PC-9 (cell line): ENCODE results near the gene FNBP1L. TPM values are rescaled to one million over a fixed set of nuclear protein-coding genes. Genes with fewer than 3 reads are reported as not detected.

Source experiments
- BruUV-seq: library from RNA; stranded (reverse); fragments of 400-500 nt; replicated peaks from 2 replicates; lab custom pipeline; 2021; lab: Mats Ljungman, UMichigan
- CTCF ChIA-PET: fragments of 300-600 bp; sonication (Branson Sonifier 250); formaldehyde crosslinking; loops from one replicate; lab custom pipeline; 2022; ENCODE audit warnings: antibody characterized with exemption; lab: Charles Lee
- POLR2A ChIA-PET: fragments of 300-600 bp; sonication (Branson Sonifier 250); formaldehyde crosslinking; loops from one replicate; lab custom pipeline; 2022; ENCODE audit warnings: antibody characterized with exemption; ENCODE audit not compliant: unreplicated experiment; lab: Charles Lee
- DNase-seq, 2 experiments: peaks; one replicate each; pipeline versions ENCODE4 v3.0.0 to v3.0.0-alpha.2; 2015 to 2022; ENCODE audit warnings: mixed read lengths in 1 of 2
- H2AFZ ChIP-seq: fragments of 200-600 bp; sonication (generic); 2 replicates; pipeline ENCODE4 v1.8.1; 2017; ENCODE audit warnings: antibody characterized with exemption
- H3F3A ChIP-seq: fragments of 200-600 bp; sonication (generic); 2 replicates; pipeline ENCODE4 v1.8.1; 2017; ENCODE audit warnings: antibody characterized with exemption, mild to moderate bottlenecking, low read depth; ENCODE audit not compliant: insufficient read depth
- H3K27ac ChIP-seq: fragments of 200-600 bp; sonication (generic); 2 replicates; pipeline ENCODE4 v1.6.1; 2016; ENCODE audit warnings: mixed run types
- H3K27me3 ChIP-seq: fragments of 200-600 bp; sonication (generic); 2 replicates; pipeline ENCODE4 v1.6.1; 2016; ENCODE audit warnings: low read depth, mixed run types; ENCODE audit not compliant: insufficient read depth
- H3K36me3 ChIP-seq: fragments of 200-600 bp; sonication (generic); 2 replicates; pipeline ENCODE4 v1.6.1; 2016; ENCODE audit warnings: low read depth, mixed run types
- H3K4me1 ChIP-seq: fragments of 200-600 bp; sonication (generic); replicated peaks from 2 replicates; pipeline ENCODE4 v1.6.1; 2016; ENCODE audit warnings: mixed run types; ENCODE audit not compliant: insufficient read depth
- H3K4me2 ChIP-seq: fragments of 200-600 bp; sonication (generic); 2 replicates; pipeline ENCODE4 v1.6.1; 2017; ENCODE audit warnings: mixed run types
- H3K4me3 ChIP-seq: fragments of 200-600 bp; sonication (generic); 2 replicates; pipeline ENCODE4 v1.6.1; 2016; ENCODE audit warnings: mixed run types
- H3K79me2 ChIP-seq: fragments of 200-600 bp; sonication (generic); 2 replicates; pipeline ENCODE4 v1.6.1; 2017; ENCODE audit warnings: low read depth, mixed run types
- H3K9me2 ChIP-seq: fragments of 200-600 bp; sonication (generic); 2 replicates; pipeline ENCODE4 v1.8.1; 2017; ENCODE audit warnings: mild to moderate bottlenecking; ENCODE audit not compliant: insufficient read depth
- H3K9me3 ChIP-seq: fragments of 200-600 bp; sonication (generic); 2 replicates; pipeline ENCODE4 v1.8.1; 2016; ENCODE audit warnings: low read depth; ENCODE audit not compliant: insufficient read depth
- H4K20me1 ChIP-seq: fragments of 200-600 bp; sonication (generic); 2 replicates; pipeline ENCODE4 v1.8.1; 2017; ENCODE audit not compliant: insufficient read depth
- CTCF ChIP-seq: fragments of 200-600 bp; sonication (generic); conservative IDR thresholded peaks from 2 replicates; pipeline ENCODE4 v1.6.1; 2017; ENCODE audit warnings: mixed run types, antibody characterized with exemption, mild to moderate bottlenecking, moderate library complexity
- EZH2 ChIP-seq: fragments of 200-600 bp; sonication (generic); IDR thresholded peaks from 2 replicates; pipeline ENCODE4 v1.8.0; 2017; ENCODE audit warnings: antibody characterized with exemption, low read depth
- intact Hi-C: fragments of 100-400 bp; cut with micrococcal nuclease; formaldehyde crosslinking; loops from one replicate; pipeline ENCODE4 v1.10.0; 2022; ENCODE audit not compliant: unreplicated experiment
- total RNA-seq: library from RNA; stranded (reverse); gene quantifications from 2 replicates; pipeline ENCODE4 v1.2.3, GENCODE V29; 2021

FNBP1L gene
- total RNA-seq, 1 experiment from 2014 or later = 34.3 TPM

- intact Hi-C loops = no loop called here
- Histone ChIP-seq H3K4me2 (no peak overlapping the region), H3K9me2 (no peaks in the 10 kb centered on the region), H3K9me3 (no peaks in the 10 kb centered on the region), H3F3A (0 out of 2 replicates have a peak, but pooled peaks cover 4% of the 10 kb centered on the region), H3K4me1 (no peaks in the 10 kb centered on the region), H3K79me2 (no peaks in the 10 kb centered on the region), H3K4me3 (no peak overlapping the region), H2AFZ (no peak overlapping the region), H4K20me1 (no peaks in the 10 kb centered on the region), H3K27ac (no peak overlapping the region), H3K36me3 (no peaks in the 10 kb centered on the region), H3K27me3 (no peaks in the 10 kb centered on the region)
- TF ChIP-seq EZH2 = no peak
- no peak for TF ChIP-seq CTCF
- ChIA-PET CTCF (no interaction called here), POLR2A (no interaction called here)
- no peak for DNase-seq
- no TSS peak for BruUV-seq
Measured at GRCh38 chr1:93416183-93416582, 31.7 kb upstream of the FNBP1L start.

- Histone ChIP-seq H4K20me1 (no peaks in the 10 kb centered on the region), H3K9me3 (no peaks in the 10 kb centered on the region), H3K9me2 (no peaks in the 10 kb centered on the region), H3K4me3 (no peak overlapping the region), H3K4me2 (no peak overlapping the region), H3K27me3 (no peaks in the 10 kb centered on the region), H3K4me1 (no peaks in the 10 kb centered on the region), H3K36me3 (no peaks in the 10 kb centered on the region), H2AFZ (no peak overlapping the region), H3F3A (0 out of 2 replicates have a peak, but pooled peaks cover 4% of the 10 kb centered on the region), H3K79me2 (no peaks in the 10 kb centered on the region), H3K27ac (no peak overlapping the region)
- intact Hi-C loops = no loop called here
- POLR2A ChIA-PET = no interaction called here
- BruUV-seq = no TSS peak
- CTCF ChIA-PET = interaction anchor here (0.6 kb wide), 1 partner anchor 139 kb away, joined by 10 read pairs; no protein-coding TSS in a partner anchor
- TF ChIP-seq CTCF = no peak
- TF ChIP-seq EZH2 = no peak
- no peak for DNase-seq
Measured at GRCh38 chr1:93419344-93419743, 28.6 kb upstream of the FNBP1L start.

GRCh38 chr1:93420400-93420799 lies 27.5 kb upstream of the FNBP1L start:
- no peaks in the 10 kb centered on the region for H4K20me1 ChIP-seq
- no TSS peak for BruUV-seq
- no peaks in the 10 kb centered on the region for H3K9me2 ChIP-seq
- TF ChIP-seq EZH2 = no peak
- CTCF ChIA-PET = no interaction called here
- DNase-seq = no peak
- no peaks in the 10 kb centered on the region for H3K4me1 ChIP-seq
- 0 out of 2 replicates have a peak, but pooled peaks cover 4% of the 10 kb centered on the region for H3F3A ChIP-seq
- H2AFZ ChIP-seq = no peak overlapping the region
- H3K79me2 ChIP-seq = no peaks in the 10 kb centered on the region
- no peak overlapping the region for H3K27ac ChIP-seq
- POLR2A ChIA-PET = interaction anchor here (0.6 kb wide), 1 partner anchor 118 kb away, joined by 5 read pairs; no protein-coding TSS in a partner anchor
- no peak overlapping the region for H3K4me2 ChIP-seq
- no peaks in the 10 kb centered on the region for H3K9me3 ChIP-seq
- no peaks in the 10 kb centered on the region for H3K27me3 ChIP-seq
- intact Hi-C loops = no loop called here
- H3K4me3 ChIP-seq = no peak overlapping the region
- no peaks in the 10 kb centered on the region for H3K36me3 ChIP-seq

GRCh38 chr1:93426181-93426580 lies 21.7 kb upstream of the FNBP1L start:
- H3K27me3 ChIP-seq = no peaks in the 10 kb centered on the region
- no TSS peak for BruUV-seq
- H3K27ac ChIP-seq = no peak overlapping the region
- TF ChIP-seq EZH2 = no peak
- no peak for TF ChIP-seq CTCF
- H3K9me3 ChIP-seq = no peaks in the 10 kb centered on the region
- DNase-seq = no peak
- H4K20me1 ChIP-seq = no peaks in the 10 kb centered on the region
- no peaks in the 10 kb centered on the region for H3K36me3 ChIP-seq
- H3K4me2 ChIP-seq = no peak overlapping the region
- no peak overlapping the region for H3K4me3 ChIP-seq
- intact Hi-C loops = no loop called here
- no peaks in the 10 kb centered on the region for H3K4me1 ChIP-seq
- POLR2A ChIA-PET = no interaction called here
- no peaks in the 10 kb centered on the region for H3K9me2 ChIP-seq
- H3F3A ChIP-seq = no peaks in the 10 kb centered on the region
- H3K79me2 ChIP-seq = no peaks in the 10 kb centered on the region
- CTCF ChIA-PET = no interaction called here
- H2AFZ ChIP-seq = no peak overlapping the region
